K562 (cell line): ENCODE data around the gene ISG20L2. TPM values are rescaled to one million over a fixed set of nuclear protein-coding genes. Genes with fewer than 3 reads are reported as not detected.
A peak's percentile ranks its signal among the peaks of the same experiment; 100 is the strongest.

Source experiments
- BHLHE40 ChIP-seq: IDR thresholded peaks from 2 replicates; pipeline ENCODE4 v1.6.1; 2011; ENCODE audit warnings: low read length, improper control_type of control experiment
- HDAC3 ChIP-seq: fragments of 450-650 bp; IDR thresholded peaks from 2 replicates; pipeline ENCODE4 v1.6.1; 2018; ENCODE audit warnings: borderline replicate concordance, mild to moderate bottlenecking, moderate library complexity; ENCODE audit not compliant: partially characterized antibody
- LARP7 ChIP-seq: fragments of 450-650 bp; IDR thresholded peaks from 2 replicates; pipeline ENCODE4 v1.6.1; 2016
- NCOA4 ChIP-seq: fragments of 450-650 bp; IDR thresholded peaks from 2 replicates; pipeline ENCODE4 v1.6.1; 2018; ENCODE audit warnings: mild to moderate bottlenecking; ENCODE audit not compliant: partially characterized antibody
- NFYB ChIP-seq: IDR thresholded peaks from 2 replicates; pipeline ENCODE4 v1.6.1; 2011; ENCODE audit warnings: mild to moderate bottlenecking, moderate library complexity; ENCODE audit not compliant: insufficient read length; ENCODE audit errors: extremely low read depth
- PTTG1 ChIP-seq: fragments of 450-650 bp; IDR thresholded peaks from 2 replicates; pipeline ENCODE4 v1.6.1; 2016; ENCODE audit warnings: low read depth, mild to moderate bottlenecking, missing genetic modification characterization, missing compliant biosample characterization
- RUNX1 ChIP-seq: sonication (generic); IDR thresholded peaks from 2 replicates; pipeline ENCODE4 v1.6.1; 2016; ENCODE audit warnings: antibody characterized with exemption, low read depth
- SAP30 ChIP-seq: fragments of 200-600 bp; sonication (generic); IDR thresholded peaks from 2 replicates; pipeline ENCODE4 v1.6.1; 2012; ENCODE audit warnings: borderline replicate concordance, low read depth, mild to moderate bottlenecking, moderate library complexity, low read length, control low read depth, inconsistent platforms; ENCODE audit not compliant: insufficient read depth, poor library complexity, severe bottlenecking
- SRSF1 ChIP-seq: fragments of 200-400 bp; formaldehyde crosslinking; IDR thresholded peaks from 2 replicates; pipeline ENCODE4 v1.6.1; 2017; ENCODE audit warnings: mild to moderate bottlenecking, low read depth, low read length, moderate library complexity
- TGIF2 ChIP-seq: sonication (generic); formaldehyde crosslinking; IDR thresholded peaks from 2 replicates; pipeline ENCODE4 v1.8.1; 2022; ENCODE audit warnings: mild to moderate bottlenecking, missing genetic modification reagents, moderate library complexity
- XRCC4 ChIP-seq: IDR thresholded peaks from one replicate; pipeline ENCODE4 v1.6.1; 2011; ENCODE audit not compliant: insufficient read depth, insufficient read length; ENCODE audit errors: extremely low read depth
- ZFPM2 ChIP-seq: fragments of 250-450 bp; sonication (Bioruptor Pico); IDR thresholded peaks from 2 replicates; pipeline ENCODE4 v1.5.1; 2022; ENCODE audit warnings: mild to moderate bottlenecking
- ZNF354B ChIP-seq: fragments of 250-450 bp; sonication (Bioruptor Pico); IDR thresholded peaks from 2 replicates; pipeline ENCODE4 v1.4.0; 2020
- ZNF551 ChIP-seq: fragments of 250-450 bp; sonication (Bioruptor Pico); IDR thresholded peaks from 2 replicates; pipeline ENCODE4 v1.5.0; 2021; ENCODE audit warnings: mild to moderate bottlenecking, moderate library complexity
- ZNF561 ChIP-seq: fragments of 450-650 bp; formaldehyde crosslinking; conservative IDR thresholded peaks from 2 replicates; pipeline ENCODE4 v1.4.0; 2020; ENCODE audit warnings: mild to moderate bottlenecking, moderate library complexity
- polyA plus RNA-seq, 8 experiments: library from polyadenylated mRNA; depleted of rRNA in 4 of 8; stranded (reverse) in 5 of 8; unstranded in 3 of 8; fragments of >200 nt; fragmentation: Nextera tagmentation in 2 of 8; fragmentation: Illumina TruSeq in 1 of 8; extraction: Ambion mirVana in 2 of 8; extraction: Trizol in 1 of 8; gene quantifications; 2 replicates each; pipeline versions ENCODE4 v1.2.1 to v1.2.3, GENCODE V29; 2011 to 2014; ENCODE audit warnings: inconsistent platforms in 1 of 8, missing spikeins in 1 of 8
- total RNA-seq, 7 experiments: library from RNA; depleted of rRNA in 6 of 7; stranded (reverse); fragments of >200 nt in 6 of 7; fragmentation: Illumina TruSeq in 2 of 7; extraction: Trizol in 2 of 7; gene quantifications; 2 replicates each; pipeline versions ENCODE4 v1.2.1 to v1.2.3, GENCODE V29; 2011 to 2021; ENCODE audit warnings: low replicate concordance in 1 of 7
- TF ChIP-seq, protein P1 (sequence below): fragments of 250-450 bp; sonication (Bioruptor Pico); IDR thresholded peaks from 2 replicates; pipeline ENCODE4 v1.5.0; 2020; ENCODE audit warnings: mild to moderate bottlenecking, borderline replicate concordance
- TF ChIP-seq, protein P2 (sequence below), 2 experiments: fragments of 450-650 bp; IDR thresholded peaks; 2 replicates each; pipeline ENCODE4 v1.6.1; 2018; ENCODE audit warnings: mild to moderate bottlenecking in 2 of 2, low read depth in 1 of 2; ENCODE audit not compliant: partially characterized antibody in 2 of 2
- TF ChIP-seq, protein P3 (sequence below): fragments of 450-650 bp; formaldehyde crosslinking; IDR thresholded peaks from 2 replicates; pipeline ENCODE4 v1.4.0; 2020; ENCODE audit warnings: mild to moderate bottlenecking, moderate library complexity
- TF ChIP-seq, protein P4 (sequence below): sonication (generic); formaldehyde crosslinking; IDR thresholded peaks from 2 replicates; pipeline ENCODE4 v1.9.0; 2022; ENCODE audit warnings: mild to moderate bottlenecking, missing genetic modification reagents

ISG20L2 gene
- total and polyA plus RNA-seq, 9 of the 15 experiments (the other 6 are each of a cell fraction or from before 2014, with no cell fraction given), result 21.3 to 130 (median 50.3) TPM

DNA sequence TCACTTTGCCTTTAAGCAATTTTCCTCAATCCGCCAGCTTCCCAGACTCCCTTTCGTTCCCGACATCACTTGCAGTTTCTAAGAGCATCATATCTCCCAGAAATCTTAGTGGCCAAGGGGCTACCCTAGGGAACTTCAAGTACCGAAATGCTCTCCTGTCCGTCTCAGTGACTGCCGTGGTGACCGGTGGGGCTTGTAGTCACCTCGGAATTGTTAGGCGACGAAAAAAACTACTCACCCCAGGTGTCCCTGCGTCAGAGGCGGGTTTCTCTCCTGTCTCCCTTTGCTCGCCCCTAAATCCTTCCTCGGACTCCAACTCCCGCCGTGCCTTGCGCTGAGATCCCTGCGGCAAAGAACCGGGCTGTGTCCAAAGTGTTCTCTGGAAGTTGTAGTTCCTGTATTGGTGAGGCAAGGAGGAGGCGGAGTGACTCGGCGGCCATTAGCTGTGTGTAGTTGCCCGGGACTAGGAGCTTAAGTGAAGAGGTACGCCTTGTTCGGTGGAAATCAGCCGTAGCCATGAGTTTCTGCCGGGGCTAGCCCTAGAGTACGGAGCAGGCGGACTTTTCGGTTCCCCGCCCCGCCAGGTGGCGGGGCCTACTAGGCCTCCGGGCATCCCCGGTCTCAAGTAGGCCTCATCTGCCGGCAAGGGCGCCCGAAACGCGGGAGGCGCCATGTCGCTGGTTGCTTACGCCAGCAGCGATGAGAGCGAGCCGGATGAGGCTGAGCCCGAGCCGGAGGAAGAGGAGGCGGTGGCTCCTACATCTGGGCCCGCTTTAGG lies 38.7 kb upstream of the ISG20L2 start, which contains the start of gene PRCC (continued):
- TF ChIP-seq, protein P1, sequence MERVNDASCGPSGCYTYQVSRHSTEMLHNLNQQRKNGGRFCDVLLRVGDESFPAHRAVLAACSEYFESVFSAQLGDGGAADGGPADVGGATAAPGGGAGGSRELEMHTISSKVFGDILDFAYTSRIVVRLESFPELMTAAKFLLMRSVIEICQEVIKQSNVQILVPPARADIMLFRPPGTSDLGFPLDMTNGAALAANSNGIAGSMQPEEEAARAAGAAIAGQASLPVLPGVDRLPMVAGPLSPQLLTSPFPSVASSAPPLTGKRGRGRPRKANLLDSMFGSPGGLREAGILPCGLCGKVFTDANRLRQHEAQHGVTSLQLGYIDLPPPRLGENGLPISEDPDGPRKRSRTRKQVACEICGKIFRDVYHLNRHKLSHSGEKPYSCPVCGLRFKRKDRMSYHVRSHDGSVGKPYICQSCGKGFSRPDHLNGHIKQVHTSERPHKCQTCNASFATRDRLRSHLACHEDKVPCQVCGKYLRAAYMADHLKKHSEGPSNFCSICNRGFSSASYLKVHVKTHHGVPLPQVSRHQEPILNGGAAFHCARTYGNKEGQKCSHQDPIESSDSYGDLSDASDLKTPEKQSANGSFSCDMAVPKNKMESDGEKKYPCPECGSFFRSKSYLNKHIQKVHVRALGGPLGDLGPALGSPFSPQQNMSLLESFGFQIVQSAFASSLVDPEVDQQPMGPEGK (CRISPR knock-in tag), result no peak
- TF ChIP-seq ZNF561 (CRISPR knock-in tag), result no peak
- 0 out of 2 replicates have a peak, but pooled peaks have one; percentile 79 for TF ChIP-seq TGIF2 (CRISPR knock-in tag)
- no peak for TF ChIP-seq PTTG1 (tag)
- no peak for TF ChIP-seq HDAC3
- no peak for TF ChIP-seq ZNF354B (CRISPR knock-in tag)
- TF ChIP-seq, protein P2, sequence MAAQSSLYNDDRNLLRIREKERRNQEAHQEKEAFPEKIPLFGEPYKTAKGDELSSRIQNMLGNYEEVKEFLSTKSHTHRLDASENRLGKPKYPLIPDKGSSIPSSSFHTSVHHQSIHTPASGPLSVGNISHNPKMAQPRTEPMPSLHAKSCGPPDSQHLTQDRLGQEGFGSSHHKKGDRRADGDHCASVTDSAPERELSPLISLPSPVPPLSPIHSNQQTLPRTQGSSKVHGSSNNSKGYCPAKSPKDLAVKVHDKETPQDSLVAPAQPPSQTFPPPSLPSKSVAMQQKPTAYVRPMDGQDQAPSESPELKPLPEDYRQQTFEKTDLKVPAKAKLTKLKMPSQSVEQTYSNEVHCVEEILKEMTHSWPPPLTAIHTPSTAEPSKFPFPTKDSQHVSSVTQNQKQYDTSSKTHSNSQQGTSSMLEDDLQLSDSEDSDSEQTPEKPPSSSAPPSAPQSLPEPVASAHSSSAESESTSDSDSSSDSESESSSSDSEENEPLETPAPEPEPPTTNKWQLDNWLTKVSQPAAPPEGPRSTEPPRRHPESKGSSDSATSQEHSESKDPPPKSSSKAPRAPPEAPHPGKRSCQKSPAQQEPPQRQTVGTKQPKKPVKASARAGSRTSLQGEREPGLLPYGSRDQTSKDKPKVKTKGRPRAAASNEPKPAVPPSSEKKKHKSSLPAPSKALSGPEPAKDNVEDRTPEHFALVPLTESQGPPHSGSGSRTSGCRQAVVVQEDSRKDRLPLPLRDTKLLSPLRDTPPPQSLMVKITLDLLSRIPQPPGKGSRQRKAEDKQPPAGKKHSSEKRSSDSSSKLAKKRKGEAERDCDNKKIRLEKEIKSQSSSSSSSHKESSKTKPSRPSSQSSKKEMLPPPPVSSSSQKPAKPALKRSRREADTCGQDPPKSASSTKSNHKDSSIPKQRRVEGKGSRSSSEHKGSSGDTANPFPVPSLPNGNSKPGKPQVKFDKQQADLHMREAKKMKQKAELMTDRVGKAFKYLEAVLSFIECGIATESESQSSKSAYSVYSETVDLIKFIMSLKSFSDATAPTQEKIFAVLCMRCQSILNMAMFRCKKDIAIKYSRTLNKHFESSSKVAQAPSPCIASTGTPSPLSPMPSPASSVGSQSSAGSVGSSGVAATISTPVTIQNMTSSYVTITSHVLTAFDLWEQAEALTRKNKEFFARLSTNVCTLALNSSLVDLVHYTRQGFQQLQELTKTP (IDR thresholded peaks at IDR 0.05; ENCODE audit: low read depth in 1 of 2, partially characterized antibody in 2 of 2), result peak; percentile 75 to 100
- TF ChIP-seq BHLHE40, result no peak; the same call in 1 of the 2 replicates
- no peak for TF ChIP-seq NFYB
- no peak for TF ChIP-seq NCOA4
- TF ChIP-seq, protein P3, sequence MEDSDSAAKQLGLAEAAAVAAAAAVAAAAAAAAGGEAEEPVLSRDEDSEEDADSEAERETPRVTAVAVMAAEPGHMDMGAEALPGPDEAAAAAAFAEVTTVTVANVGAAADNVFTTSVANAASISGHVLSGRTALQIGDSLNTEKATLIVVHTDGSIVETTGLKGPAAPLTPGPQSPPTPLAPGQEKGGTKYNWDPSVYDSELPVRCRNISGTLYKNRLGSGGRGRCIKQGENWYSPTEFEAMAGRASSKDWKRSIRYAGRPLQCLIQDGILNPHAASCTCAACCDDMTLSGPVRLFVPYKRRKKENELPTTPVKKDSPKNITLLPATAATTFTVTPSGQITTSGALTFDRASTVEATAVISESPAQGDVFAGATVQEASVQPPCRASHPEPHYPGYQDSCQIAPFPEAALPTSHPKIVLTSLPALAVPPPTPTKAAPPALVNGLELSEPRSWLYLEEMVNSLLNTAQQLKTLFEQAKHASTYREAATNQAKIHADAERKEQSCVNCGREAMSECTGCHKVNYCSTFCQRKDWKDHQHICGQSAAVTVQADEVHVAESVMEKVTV (CRISPR knock-in tag), result no peak
- TF ChIP-seq RUNX1, result no peak
- TF ChIP-seq ZNF551 (CRISPR knock-in tag), result no peak
- TF ChIP-seq ZFPM2, result no peak
- TF ChIP-seq LARP7, result peak; percentile 86
- TF ChIP-seq SRSF1, result 0 out of 2 replicates have a peak, but pooled peaks have one; percentile 32
- TF ChIP-seq XRCC4, result no peak
- TF ChIP-seq SAP30, result peak; percentile 87
- TF ChIP-seq, protein P4, sequence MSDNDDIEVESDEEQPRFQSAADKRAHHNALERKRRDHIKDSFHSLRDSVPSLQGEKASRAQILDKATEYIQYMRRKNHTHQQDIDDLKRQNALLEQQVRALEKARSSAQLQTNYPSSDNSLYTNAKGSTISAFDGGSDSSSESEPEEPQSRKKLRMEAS (CRISPR knock-in tag), result no peak; the same call in 1 of the 2 replicates
